PC-3 (cell line): Measurements from ENCODE around the gene ZNF385B.

Source experiments
- EZH2 ChIP-seq: fragments of 300-600 bp; sonication (generic); IDR thresholded peaks from one replicate; pipeline ENCODE4 v1.6.1; 2017; ENCODE audit warnings: antibody characterized with exemption, mild to moderate bottlenecking, low read length; ENCODE audit not compliant: unreplicated experiment
- EZH2phosphoT487 ChIP-seq: fragments of 300-600 bp; sonication (generic); IDR thresholded peaks from 2 replicates; pipeline ENCODE4 v1.6.1; 2018; ENCODE audit warnings: mild to moderate bottlenecking, antibody characterized with exemption, low read length, borderline replicate concordance
- TF ChIP-seq, protein P1 (sequence below): fragments of 300-600 bp; sonication (generic); conservative IDR thresholded peaks from 2 replicates; pipeline ENCODE4 v1.5.1; 2017; ENCODE audit warnings: antibody characterized with exemption, low read depth, mild to moderate bottlenecking, low read length

DNA sequence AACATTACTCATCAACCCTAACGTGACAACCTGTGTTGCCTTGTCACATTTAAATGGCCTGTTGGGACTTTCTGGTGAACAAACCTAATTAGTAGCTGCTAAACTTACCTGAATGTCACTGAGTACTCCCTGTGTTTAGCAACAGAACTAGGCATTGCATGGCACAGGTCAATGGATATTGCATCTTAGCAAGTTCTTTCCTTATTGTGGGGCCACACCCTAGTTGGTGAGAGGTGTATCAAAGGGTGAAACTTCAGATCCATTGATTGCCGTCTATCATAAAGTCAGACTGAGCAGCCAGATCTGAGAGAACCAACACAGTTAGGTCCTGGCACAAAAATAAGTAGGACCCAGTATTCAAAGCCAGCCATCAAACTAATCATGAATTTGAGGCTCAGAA, 29.8 kb upstream of the ZNF385B start:
- TF ChIP-seq, protein P1, sequence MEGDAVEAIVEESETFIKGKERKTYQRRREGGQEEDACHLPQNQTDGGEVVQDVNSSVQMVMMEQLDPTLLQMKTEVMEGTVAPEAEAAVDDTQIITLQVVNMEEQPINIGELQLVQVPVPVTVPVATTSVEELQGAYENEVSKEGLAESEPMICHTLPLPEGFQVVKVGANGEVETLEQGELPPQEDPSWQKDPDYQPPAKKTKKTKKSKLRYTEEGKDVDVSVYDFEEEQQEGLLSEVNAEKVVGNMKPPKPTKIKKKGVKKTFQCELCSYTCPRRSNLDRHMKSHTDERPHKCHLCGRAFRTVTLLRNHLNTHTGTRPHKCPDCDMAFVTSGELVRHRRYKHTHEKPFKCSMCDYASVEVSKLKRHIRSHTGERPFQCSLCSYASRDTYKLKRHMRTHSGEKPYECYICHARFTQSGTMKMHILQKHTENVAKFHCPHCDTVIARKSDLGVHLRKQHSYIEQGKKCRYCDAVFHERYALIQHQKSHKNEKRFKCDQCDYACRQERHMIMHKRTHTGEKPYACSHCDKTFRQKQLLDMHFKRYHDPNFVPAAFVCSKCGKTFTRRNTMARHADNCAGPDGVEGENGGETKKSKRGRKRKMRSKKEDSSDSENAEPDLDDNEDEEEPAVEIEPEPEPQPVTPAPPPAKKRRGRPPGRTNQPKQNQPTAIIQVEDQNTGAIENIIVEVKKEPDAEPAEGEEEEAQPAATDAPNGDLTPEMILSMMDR, result no peak
- TF ChIP-seq EZH2 (no peak), EZH2phosphoT487 (no peak)
